ENCODE data around the gene CINP. TPM values are rescaled to one million over a fixed set of nuclear protein-coding genes. Genes with fewer than 3 reads are reported as not detected.
A peak's percentile ranks its signal among the peaks of the same experiment; 100 is the strongest.

The CINP gene
- total RNA-seq, result 10 to 100 TPM; 47.8 to 52.2 TPM

DNA sequence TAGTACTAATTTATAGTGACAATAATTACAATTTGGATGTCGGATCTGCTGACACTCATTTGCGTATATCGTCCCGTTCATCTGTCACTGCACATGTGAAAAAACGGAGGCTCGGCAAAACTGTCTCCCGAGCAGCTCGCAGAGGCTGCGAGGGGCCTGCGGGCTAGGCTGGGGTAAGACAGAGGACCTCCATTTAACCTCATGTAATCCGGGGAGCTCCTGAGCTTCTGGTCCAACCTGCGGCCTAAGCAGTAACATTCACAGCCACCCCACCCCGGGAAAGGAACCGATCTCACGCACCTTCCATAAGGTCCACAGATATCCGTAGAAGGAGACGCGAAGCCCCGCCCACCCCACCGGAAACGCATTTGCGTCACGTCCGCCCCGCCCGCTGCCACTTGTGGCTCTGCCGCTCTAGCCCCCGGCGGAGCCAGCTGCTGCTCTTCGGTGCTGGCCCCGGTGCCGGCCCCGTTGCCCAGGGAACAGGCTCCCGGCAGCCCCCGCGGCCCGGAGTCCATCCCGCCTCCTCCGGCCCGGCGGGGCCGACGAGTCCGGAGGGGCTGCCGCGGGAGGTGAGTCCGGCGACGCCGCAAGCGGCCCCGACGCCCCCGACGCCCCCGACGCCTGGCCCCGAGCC, at the start of gene CINP, which contains the start of gene TECPR2:
CINP (minus strand) TSS at position 346 of the 637 bp plus-strand sequence; CDS start at position 307, 39 bp downstream.
TECPR2 (plus strand) TSS at position 397 of the 637 bp plus-strand sequence. CDS start 13,781 bp downstream, outside the sequence.
- intact Hi-C loops (cut with micrococcal nuclease), result no loop called here
- H3K9me3 Mint-ChIP-seq, result no peaks in the 10 kb centered on the region
- H3K4me3 Mint-ChIP-seq, result no peak within 1 kb of the TSS
- DNase-seq, result peak; percentile 99
- H3K27ac Mint-ChIP-seq, result peak within 1 kb of the TSS; percentile 95
- ChIA-PET CTCF (interaction anchor here (1.0 to 1.6 kb wide), 3 partner anchors 11 to 41 kb away, joined by 3 to 5 read pairs (median 4); no protein-coding TSS in a partner anchor), POLR2A (interaction anchor here (0.7 to 2.1 kb wide), 13 partner anchors 9 to 147 kb away, joined by 3 to 10 read pairs (median 4); partner anchors contain the start of genes MOK and ZNF839)
- no peak for TF ChIP-seq CTCF (IDR thresholded peaks at IDR 0.05)
- H3K27me3 Mint-ChIP-seq, result no peaks in the 10 kb centered on the region
- peaks cover 15% of the 10 kb centered on the region for H3K36me3 Mint-ChIP-seq (ENCODE audit: low read depth)
- peak; percentile 81 for ATAC-seq
- peaks cover 35% of the 10 kb centered on the region for H3K4me1 Mint-ChIP-seq (ENCODE audit: low read depth)

- Mint-ChIP-seq H3K4me3 (no peak overlapping the region), H3K27me3 (no peaks in the 10 kb centered on the region), H3K9me3 (peaks cover 2% of the 10 kb centered on the region), H3K36me3 (ENCODE audit: low read depth) (peaks cover 9% of the 10 kb centered on the region), H3K27ac (no peak overlapping the region), H3K4me1 (ENCODE audit: low read depth) (peaks cover 2% of the 10 kb centered on the region)
- intact Hi-C loops (cut with micrococcal nuclease), result no loop called here
- no peak for ATAC-seq
- ChIA-PET POLR2A (interaction anchor here (1.0 to 2.2 kb wide), 2 partner anchors 22 to 47 kb away, joined by 3 to 6 read pairs; partner anchors contain the start of genes CINP and TECPR2), CTCF (interaction anchor here (0.6 to 1.7 kb wide), 3 partner anchors 22 to 87 kb away, joined by 3 to 4 read pairs (median 3); no protein-coding TSS in a partner anchor)
- TF ChIP-seq CTCF (IDR thresholded peaks at IDR 0.05), result no peak
- DNase-seq, result no peak
These were observed 46.0 kb upstream of the CINP start for GRCh38 chr14:102408724-102409123.

DNA sequence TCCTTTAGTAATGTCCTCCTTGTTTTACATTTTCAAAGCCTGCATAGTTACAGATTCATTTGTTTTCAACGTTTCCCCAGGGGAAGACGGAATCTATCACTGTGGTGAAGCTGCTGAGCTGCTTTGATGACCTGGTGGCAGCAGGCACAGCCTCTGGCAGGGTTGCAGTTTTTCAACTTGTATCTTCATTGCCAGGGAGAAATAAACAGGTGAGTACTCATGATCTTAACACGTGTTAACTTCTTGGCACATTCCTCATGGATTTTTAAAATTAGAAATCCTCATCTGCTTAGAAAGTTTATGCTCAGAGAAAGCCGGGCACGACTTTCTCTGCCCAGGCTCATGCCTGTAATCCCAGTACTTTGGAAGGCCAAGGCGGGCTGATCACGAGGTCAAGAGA, 44.6 kb upstream of the CINP start:
- CTCF ChIA-PET, result interaction anchor here (1.0 kb wide), 2 partner anchors 13 to 16 kb away, joined by 3 read pairs; no protein-coding TSS in a partner anchor
- ATAC-seq (no peak), DNase-seq (no peak)
- POLR2A ChIA-PET, result no interaction called here
- peaks cover 2% of the 10 kb centered on the region for H3K4me1 Mint-ChIP-seq (ENCODE audit: low read depth)
- no peak overlapping the region for H3K27ac Mint-ChIP-seq
- H3K4me3 Mint-ChIP-seq, result no peak overlapping the region
- peaks cover 15% of the 10 kb centered on the region for H3K9me3 Mint-ChIP-seq
- intact Hi-C loops (cut with micrococcal nuclease), result no loop called here
- peaks cover 19% of the 10 kb centered on the region for H3K36me3 Mint-ChIP-seq (ENCODE audit: low read depth)
- no peaks in the 10 kb centered on the region for H3K27me3 Mint-ChIP-seq
- TF ChIP-seq CTCF (IDR thresholded peaks at IDR 0.05), result no peak

DNA sequence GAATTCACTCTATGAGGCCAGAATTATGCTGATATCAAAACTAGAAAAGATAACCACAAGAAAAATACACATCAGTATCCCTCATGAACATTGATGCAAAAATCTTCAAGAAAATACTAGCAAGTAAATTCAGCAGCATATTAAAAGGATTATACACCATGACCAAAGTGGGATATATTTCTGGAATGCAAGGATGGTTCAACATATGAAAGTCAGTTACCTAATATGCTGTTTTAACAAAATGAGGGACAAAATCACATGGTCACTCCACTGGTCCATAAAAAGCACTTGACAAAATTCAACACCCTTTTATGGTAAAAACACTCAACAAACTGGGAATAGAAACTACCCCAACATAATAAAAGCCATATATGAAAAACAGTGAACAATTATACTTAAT, 40.3 kb upstream of the CINP start:
- no peak for TF ChIP-seq CTCF (IDR thresholded peaks at IDR 0.05)
- ATAC-seq (no peak), DNase-seq (no peak)
- Mint-ChIP-seq H3K4me1 (ENCODE audit: low read depth) (no peaks in the 10 kb centered on the region), H3K27me3 (no peaks in the 10 kb centered on the region), H3K4me3 (no peak overlapping the region), H3K9me3 (peaks cover 25% of the 10 kb centered on the region), H3K36me3 (ENCODE audit: low read depth) (peaks cover 29% of the 10 kb centered on the region), H3K27ac (no peak overlapping the region)
- ChIA-PET CTCF (no interaction called here), POLR2A (no interaction called here)
- intact Hi-C loops (cut with micrococcal nuclease), result no loop called here

- Mint-ChIP-seq H3K36me3 (ENCODE audit: low read depth) (peaks cover 22% of the 10 kb centered on the region), H3K9me3 (peaks cover 8% of the 10 kb centered on the region), H3K27ac (no peak overlapping the region), H3K27me3 (no peaks in the 10 kb centered on the region), H3K4me3 (no peak overlapping the region), H3K4me1 (ENCODE audit: low read depth) (peaks cover 14% of the 10 kb centered on the region)
- no peak for TF ChIP-seq CTCF (IDR thresholded peaks at IDR 0.05)
- CTCF ChIA-PET, result no interaction called here
- POLR2A ChIA-PET, result interaction anchor here (0.6 kb wide), 1 partner anchor 584 kb away, joined by 3 read pairs; no protein-coding TSS in a partner anchor
- DNase-seq (no peak), ATAC-seq (no peak)
- intact Hi-C loops (cut with micrococcal nuclease), result no loop called here
These were observed 33.8 kb upstream of the CINP start for GRCh38 chr14:102396521-102396920.

All from activated CD8-positive, alpha-beta T cell treated with anti-CD3 and anti-CD28 coated beads for 36 hours (primary cell).